ENCODE results near the gene SNRNP200.

- TF ChIP-seq CTCF (IDR thresholded peaks at IDR 0.05) (no peak), POLR2A (IDR thresholded peaks at IDR 0.05) (no peak), EP300 (IDR thresholded peaks at IDR 0.05) (no peak)
Observed at GRCh38 chr2:96315400-96316071, 10.2 kb upstream of the SNRNP200 start.
